ENCODE data around the gene OR52D1.

Gene OR52D1

DNA sequence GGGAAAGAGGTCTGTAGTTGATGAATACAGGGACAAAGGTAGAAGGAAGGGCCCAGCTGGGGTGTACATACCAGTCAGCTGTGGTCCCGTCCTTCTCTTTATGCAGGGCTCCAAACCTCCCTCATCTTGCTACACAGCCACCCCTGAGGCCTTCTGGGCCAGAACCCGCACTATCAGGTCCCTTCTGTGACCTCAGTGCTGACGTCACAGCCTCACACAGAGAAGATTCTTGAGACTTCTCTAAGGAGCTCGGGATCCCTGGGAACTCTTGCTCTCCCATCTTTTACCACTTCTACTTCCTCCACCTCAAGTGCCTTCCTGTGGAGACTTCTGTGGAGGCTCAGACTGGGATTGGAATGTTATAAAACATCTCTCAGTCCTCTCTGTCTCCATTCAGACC, 21.3 kb downstream of the OR52D1 start, which contains the start of gene UBQLN3:
Gene UBQLN3, minus strand, starts transcription at position 155 of the 400 bp plus-strand sequence. CDS start 399 bp downstream, outside the sequence.
- DNase-seq (ENCODE audit: low read depth in 2 of 2), result no peak

DNA sequence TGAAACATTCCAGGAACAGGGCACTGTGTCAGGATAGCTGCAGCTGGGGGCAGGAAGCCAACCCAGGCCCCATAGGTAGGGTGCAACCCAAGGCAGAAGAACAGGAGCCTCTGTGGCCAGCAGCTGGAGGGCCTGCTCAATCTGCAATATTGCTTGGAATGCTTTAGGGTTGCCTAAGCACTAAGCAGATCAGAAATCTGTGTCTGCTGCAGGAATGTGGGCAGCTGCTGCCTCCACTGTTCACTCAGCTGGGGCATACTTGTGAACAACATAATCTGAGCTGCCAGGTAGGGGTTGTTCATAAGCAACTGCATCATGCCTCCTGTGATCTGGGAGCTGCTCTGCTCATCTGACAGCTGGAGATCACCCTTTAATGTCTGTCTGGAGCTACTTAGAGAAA, 26.4 kb downstream of the OR52D1 start:
- no peak for DNase-seq (ENCODE audit: low read depth in 2 of 2)

DNA sequence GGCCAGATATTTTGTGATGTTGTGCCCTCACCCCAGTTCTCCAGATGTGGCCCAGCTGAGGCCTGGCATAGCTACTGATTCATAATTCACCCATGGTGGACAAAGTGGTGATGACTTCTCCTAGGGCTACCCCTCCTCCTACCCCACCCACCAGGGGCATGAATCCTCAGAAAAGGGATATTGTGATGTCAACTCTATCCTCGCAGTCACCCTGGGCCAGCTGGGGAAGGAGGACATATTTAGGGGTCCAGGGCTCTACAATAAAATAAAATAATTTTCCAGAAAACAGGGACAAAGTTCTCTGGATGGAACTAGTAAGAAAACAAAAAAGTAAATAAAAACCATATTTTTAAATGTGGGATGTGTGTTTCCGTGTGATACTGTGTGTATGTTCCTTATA, 28.1 kb downstream of the OR52D1 start, which contains the start of gene UBQLNL:
Gene UBQLNL, minus strand, starts transcription at position 101 of the 400 bp plus-strand sequence. CDS start 258 bp downstream, outside the sequence.
- no peak for DNase-seq (ENCODE audit: low read depth in 2 of 2)

DNA sequence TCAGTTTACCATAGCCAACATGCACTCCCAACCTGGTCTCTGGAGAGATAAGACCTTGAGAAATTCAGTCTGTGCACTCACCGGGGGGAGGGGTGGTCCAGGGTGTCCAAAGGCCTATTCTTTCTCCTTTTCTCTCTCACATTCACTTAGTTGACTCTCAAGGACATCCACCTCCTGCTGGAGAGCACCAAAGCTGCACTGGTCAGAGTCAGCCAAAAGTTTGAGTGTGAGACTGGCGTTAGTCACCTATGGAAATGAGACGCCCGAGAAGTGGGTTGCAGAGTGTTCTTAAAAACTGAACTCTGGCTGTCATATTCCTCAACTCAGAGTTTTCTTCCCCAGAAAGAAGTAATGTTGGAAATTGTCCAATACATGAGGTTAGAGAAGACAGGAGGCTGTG, 33.1 kb downstream of the OR52D1 start:
- DNase-seq (ENCODE audit: low read depth in 2 of 2), result no peak

DNA sequence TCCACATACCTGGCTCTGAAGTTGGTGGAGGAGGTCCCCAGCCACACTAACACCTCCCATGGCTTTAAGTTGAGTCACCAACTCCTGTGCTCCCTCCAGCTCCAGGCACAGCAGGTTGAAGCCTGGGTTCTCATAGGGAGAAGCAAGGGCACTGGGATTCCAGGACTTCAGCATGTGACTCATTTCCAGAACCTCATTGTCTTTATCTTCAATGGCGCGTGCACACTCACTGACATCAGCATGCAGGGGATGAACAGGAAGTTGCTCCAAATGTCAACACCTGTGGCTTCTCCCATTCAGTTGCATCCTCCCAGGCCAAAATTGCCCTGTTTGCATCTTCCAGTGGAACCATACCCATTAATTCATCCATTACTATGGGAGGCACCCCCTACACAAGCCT, 33.8 kb downstream of the OR52D1 start:
- no peak for DNase-seq (ENCODE audit: low read depth in 2 of 2)

DNA sequence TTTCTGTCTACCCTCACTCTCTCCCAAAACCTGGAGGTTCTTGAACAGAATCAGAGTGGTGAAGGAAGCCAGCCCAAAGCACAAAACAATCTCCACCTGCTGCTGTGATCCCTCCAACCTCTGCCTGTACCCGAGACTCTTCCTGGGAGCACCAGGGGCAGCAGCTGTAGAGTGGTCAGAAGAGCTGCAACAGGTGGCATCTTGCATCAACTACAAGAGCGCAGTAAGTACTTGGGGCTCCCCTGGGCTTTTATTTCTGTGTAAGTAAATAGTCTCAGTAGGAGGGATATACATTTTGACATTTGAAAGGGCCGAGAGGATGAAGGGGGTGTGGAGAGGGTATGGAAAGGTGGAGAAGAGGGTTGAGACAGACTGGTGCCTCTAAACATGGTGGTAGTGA, 36.3 kb downstream of the OR52D1 start:
- no peak for DNase-seq (ENCODE audit: low read depth in 2 of 2)

DNA sequence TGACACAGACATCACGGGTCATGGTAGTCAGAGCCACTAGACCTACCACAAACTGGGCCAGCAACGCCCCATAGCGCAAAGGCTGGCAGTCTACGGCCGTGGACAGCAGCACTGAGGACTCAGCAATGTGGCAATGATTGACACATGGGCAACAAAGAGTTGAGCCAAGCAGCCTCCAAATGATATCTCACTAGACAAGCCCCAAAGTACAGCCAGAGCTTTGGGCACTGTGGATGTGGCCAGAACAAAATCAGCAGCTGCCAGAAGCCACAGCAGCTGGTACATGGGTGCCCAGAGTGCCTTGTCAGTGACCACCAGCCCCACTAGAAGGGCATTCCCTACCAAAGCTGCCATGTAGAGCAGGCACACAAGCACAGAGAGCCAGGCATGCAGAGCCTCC, 39.2 kb downstream of the OR52D1 start:
- no peak for DNase-seq (ENCODE audit: low read depth in 2 of 2)

DNA sequence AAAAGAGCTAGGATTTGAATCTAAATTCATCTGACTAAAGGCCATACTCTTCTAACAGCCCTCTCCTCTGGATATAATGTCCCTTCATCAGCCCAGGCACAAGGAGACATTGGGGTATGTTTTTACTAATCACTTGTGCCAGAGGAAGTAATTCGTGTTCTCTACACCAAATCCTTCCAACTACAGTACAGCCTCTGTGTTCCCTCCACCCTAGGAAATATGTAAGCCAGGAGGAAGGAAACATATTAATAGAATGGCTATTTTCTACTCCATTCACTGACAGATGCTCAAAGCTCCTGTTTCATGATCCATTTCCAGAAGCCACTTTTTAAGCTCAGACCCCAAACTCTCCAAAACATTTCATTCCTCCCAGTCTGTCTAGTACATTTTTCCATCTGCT, 40.0 kb downstream of the OR52D1 start:
- DNase-seq (ENCODE audit: low read depth in 2 of 2), result no peak

DNA sequence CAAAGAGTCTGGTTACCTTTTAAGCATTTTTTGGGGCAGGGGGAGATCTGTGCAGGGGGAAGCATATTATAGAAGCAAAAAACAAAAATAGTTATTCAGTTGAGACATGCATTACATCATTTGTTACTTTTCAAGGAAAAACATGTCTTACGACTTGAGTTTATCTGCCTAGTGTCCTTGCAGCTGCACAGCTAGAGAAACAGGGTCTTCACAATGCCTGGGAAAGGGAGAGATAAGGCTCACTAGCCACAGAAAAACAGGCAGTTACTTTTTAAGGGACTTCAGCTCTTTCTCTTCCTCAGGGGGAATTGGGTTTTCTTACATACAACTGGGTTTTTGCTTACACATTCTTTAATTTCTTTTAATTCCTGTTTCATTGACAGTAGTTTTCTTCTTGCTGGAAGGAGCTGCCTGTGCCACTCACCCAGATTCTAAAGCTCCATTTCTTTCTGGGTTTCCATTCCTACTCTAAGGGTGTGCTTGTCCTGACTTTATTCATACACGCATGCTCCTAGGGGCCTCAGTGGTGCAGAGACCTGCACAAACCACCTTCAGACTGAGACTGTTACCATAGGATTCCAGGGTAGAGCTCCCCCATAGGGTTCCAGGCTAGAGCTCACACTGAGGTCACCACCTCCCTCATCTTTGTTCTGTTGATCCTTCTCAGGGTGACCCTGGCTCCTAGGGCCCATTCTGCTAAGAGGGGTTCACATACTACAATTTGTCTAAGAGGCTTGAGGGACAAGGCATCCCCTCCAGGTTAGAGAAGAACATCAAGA, 42.8 kb downstream of the OR52D1 start:
- no peak for DNase-seq (ENCODE audit: low read depth in 2 of 2)

DNA sequence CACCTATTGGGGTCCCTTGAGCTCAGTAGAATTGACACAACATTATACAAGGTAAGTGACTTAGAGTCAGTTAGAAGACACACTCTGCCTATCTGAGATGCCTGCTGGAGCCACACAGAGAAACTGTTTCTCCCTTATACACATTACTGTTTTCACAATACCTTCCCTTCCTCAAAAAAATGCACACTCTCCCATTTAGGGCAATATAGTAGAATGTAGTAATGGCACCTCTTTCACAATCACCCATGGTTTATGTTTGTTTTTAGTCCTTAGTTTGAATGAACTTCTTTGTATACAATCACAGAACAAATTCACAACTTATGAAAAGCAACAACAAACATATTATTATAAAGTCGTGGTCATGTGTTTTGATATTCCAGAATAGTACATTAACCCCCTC, 45.6 kb downstream of the OR52D1 start:
- DNase-seq (ENCODE audit: low read depth in 2 of 2), result no peak

DNA sequence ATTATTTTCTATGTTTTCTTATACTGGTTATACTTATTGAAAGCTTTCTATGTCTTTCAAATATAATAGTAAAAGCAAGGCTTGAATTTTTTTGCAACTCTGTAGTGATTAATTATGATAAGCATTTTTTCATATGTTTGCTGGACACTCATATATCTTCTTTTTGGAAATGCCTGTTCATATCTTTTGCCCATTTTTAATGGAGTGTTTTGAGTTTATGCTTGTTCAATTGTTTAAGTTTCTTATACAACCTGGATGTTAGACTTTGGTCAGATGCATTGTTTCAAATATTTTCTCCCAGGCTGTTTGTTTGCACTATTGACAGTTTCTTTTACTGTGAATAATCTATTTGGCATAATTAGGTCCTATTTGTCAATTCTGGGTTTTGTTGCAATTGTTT, 48.0 kb downstream of the OR52D1 start:
- no peak for DNase-seq (ENCODE audit: low read depth in 2 of 2)

Measured in stimulated activated CD8-positive, alpha-beta memory T cell treated with anti-CD3 and anti-CD28 coated beads, Interleukin-7, amount 100 ng/mL, for 4 hours (primary cell).